Thyroid gland (tissue), 4 donors: ENCODE data around the gene KRAS. TPM values are rescaled to one million over a fixed set of nuclear protein-coding genes. Genes with fewer than 3 reads are reported as not detected.

Experiments used
- DNase-seq, 2 donors: peaks; one replicate each; pipeline ENCODE4 v3.0.0-alpha.2; 2019
- H3K27ac ChIP-seq, 3 donors: fragments of 200-600 bp; sonication (generic); 1 replicate in 2 of 3; 2 replicates in 1 of 3; pipeline ENCODE4 v1.5.1; 2016 to 2019; ENCODE audit warnings: mild to moderate bottlenecking in 1 of 3, moderate library complexity in 1 of 3
- H3K27me3 ChIP-seq: fragments of 200-600 bp; sonication (generic); one replicate; pipeline ENCODE4 v1.5.1; 2019
- H3K36me3 ChIP-seq, 2 donors: fragments of 200-600 bp; sonication (generic); one replicate each; pipeline ENCODE4 v1.5.1; 2016 to 2019
- H3K4me1 ChIP-seq, 2 donors: fragments of 200-600 bp; sonication (generic); one replicate each; pipeline ENCODE4 v1.5.1; 2017 to 2019
- H3K4me3 ChIP-seq, 3 donors: fragments of 200-600 bp; sonication (generic); replicated peaks in 1 of 3; 1 replicate in 2 of 3; 2 replicates in 1 of 3; pipeline ENCODE4 v1.5.1; 2016; ENCODE audit warnings: mild to moderate bottlenecking in 1 of 3
- H3K9me3 ChIP-seq: fragments of 200-600 bp; sonication (generic); one replicate; pipeline ENCODE4 v1.5.1; 2017
- POLR2A ChIP-seq, 2 donors: fragments of 450-650 bp; IDR thresholded peaks; one replicate each; pipeline ENCODE4 v1.6.1; 2017; ENCODE audit warnings: antibody characterized with exemption in 2 of 2, mild to moderate bottlenecking in 2 of 2, moderate library complexity in 1 of 2
- WGBS, 2 donors: methylation state at CpG; one replicate each; pipeline ENCODE4 v1.1.5; 2017; 5-methylcytosine and 5-hydroxymethylcytosine counted together
- intact Hi-C: fragments of 100-400 bp; cut with DNase I; formaldehyde crosslinking; loops from one replicate; pipeline ENCODE4 v1.15.1; 2023
- total RNA-seq, 4 donors: library from RNA; depleted of rRNA; stranded (reverse); fragments of >200 nt; gene quantifications; one replicate each; pipeline ENCODE4 v1.2.3, GENCODE V29; 2016
- TF ChIP-seq, protein P1 (sequence below), 6 experiments: fragments of 200-600 bp in 3 of 6; fragments of 450-650 bp in 3 of 6; sonication (generic) in 3 of 6; IDR thresholded peaks; one replicate each; pipeline ENCODE4 v1.5.1; 2016 to 2019; ENCODE audit warnings: antibody characterized with exemption in 6 of 6, mild to moderate bottlenecking in 2 of 6, inconsistent platforms in 1 of 6, moderate library complexity in 1 of 6

The KRAS gene
- total RNA-seq, 4 donors from 2014 or later = 17.3 to 25.7 (median 22.3) TPM

- H3K27ac ChIP-seq = no peak overlapping the region
- WGBS, 2 donors = 95 to 97% methylated on average over 1 of the region's 1 CpG
- H3K9me3 ChIP-seq = no peaks in the 10 kb centered on the region
- no peak overlapping the region for H3K4me3 ChIP-seq
- TF ChIP-seq, protein P1, sequence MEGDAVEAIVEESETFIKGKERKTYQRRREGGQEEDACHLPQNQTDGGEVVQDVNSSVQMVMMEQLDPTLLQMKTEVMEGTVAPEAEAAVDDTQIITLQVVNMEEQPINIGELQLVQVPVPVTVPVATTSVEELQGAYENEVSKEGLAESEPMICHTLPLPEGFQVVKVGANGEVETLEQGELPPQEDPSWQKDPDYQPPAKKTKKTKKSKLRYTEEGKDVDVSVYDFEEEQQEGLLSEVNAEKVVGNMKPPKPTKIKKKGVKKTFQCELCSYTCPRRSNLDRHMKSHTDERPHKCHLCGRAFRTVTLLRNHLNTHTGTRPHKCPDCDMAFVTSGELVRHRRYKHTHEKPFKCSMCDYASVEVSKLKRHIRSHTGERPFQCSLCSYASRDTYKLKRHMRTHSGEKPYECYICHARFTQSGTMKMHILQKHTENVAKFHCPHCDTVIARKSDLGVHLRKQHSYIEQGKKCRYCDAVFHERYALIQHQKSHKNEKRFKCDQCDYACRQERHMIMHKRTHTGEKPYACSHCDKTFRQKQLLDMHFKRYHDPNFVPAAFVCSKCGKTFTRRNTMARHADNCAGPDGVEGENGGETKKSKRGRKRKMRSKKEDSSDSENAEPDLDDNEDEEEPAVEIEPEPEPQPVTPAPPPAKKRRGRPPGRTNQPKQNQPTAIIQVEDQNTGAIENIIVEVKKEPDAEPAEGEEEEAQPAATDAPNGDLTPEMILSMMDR (IDR thresholded peaks at IDR 0.05) = no peak
- no peak for TF ChIP-seq POLR2A (IDR thresholded peaks at IDR 0.05)
- DNase-seq = no peak
- intact Hi-C loops = no loop called here
- H3K4me1 ChIP-seq = peaks cover 0 to 7% of the 10 kb centered on the region in 2 donors
- H3K36me3 ChIP-seq = no peaks in the 10 kb centered on the region
- H3K27me3 ChIP-seq = no peaks in the 10 kb centered on the region
Measured at GRCh38 chr12:25200703-25201102, 50.0 kb downstream of the KRAS start.

- H3K27ac ChIP-seq = no peak overlapping the region
- no peaks in the 10 kb centered on the region for H3K9me3 ChIP-seq
- DNase-seq = no peak
- WGBS, 2 donors = 84 to 85% methylated on average over 2 of the region's 2 CpGs
- no peak overlapping the region for H3K4me3 ChIP-seq
- intact Hi-C loops = no loop called here
- H3K36me3 ChIP-seq = no peaks in the 10 kb centered on the region
- peaks cover 6 to 7% of the 10 kb centered on the region in 2 donors for H3K4me1 ChIP-seq
- TF ChIP-seq, protein P1 (IDR thresholded peaks at IDR 0.05) = no peak
- TF ChIP-seq POLR2A (IDR thresholded peaks at IDR 0.05) = no peak
- H3K27me3 ChIP-seq = no peaks in the 10 kb centered on the region
Measured at GRCh38 chr12:25197608-25198007, 53.1 kb downstream of the KRAS start.

GRCh38 chr12:25195056-25195971 lies 55.4 kb downstream of the KRAS start, which contains the start of the genes DNAI7 and ETFRF1:
Gene DNAI7 (minus strand): TSS chr12:25195160. CDS start chr12:25195078, 82 bp downstream.
Gene ETFRF1 (plus strand): TSS chr12:25195237. CDS start chr12:25203957, 8,720 bp downstream.
- H3K9me3 ChIP-seq = no peaks in the 10 kb centered on the region
- DNase-seq = peak; percentile 100
- peak within 1 kb of the TSS in 2 of 3 donors; percentile 49 to 64 for H3K4me3 ChIP-seq
- TF ChIP-seq, protein P1 (IDR thresholded peaks at IDR 0.05) = peak in 2 of 6 experiments; percentile 17 to 35
- peak in 1 of 2 donors; percentile 94 for TF ChIP-seq POLR2A (IDR thresholded peaks at IDR 0.05)
- 1% methylated on average over 32 to 36 of the region's 54 CpGs for WGBS, 2 donors
- H3K27ac ChIP-seq = peak within 1 kb of the TSS; percentile 73 to 93 (median 88)
- H3K27me3 ChIP-seq = no peaks in the 10 kb centered on the region
- H3K4me1 ChIP-seq = peaks cover 6 to 7% of the 10 kb centered on the region in 2 donors
- no peaks in the 10 kb centered on the region for H3K36me3 ChIP-seq
- intact Hi-C loops = no loop called here

GRCh38 chr12:25194722-25195055 lies 56.0 kb downstream of the KRAS start:
- no peaks in the 10 kb centered on the region for H3K9me3 ChIP-seq
- H3K4me1 ChIP-seq = peaks cover 6 to 7% of the 10 kb centered on the region in 2 donors
- H3K4me3 ChIP-seq = peak overlapping the region in 2 of 3 donors; percentile 49 to 64
- peak overlapping the region; percentile 4 to 93 (median 88) for H3K27ac ChIP-seq
- no peaks in the 10 kb centered on the region for H3K36me3 ChIP-seq
- TF ChIP-seq POLR2A (IDR thresholded peaks at IDR 0.05) = no peak
- TF ChIP-seq, protein P1 (IDR thresholded peaks at IDR 0.05) = no peak
- 3 to 7% methylated on average over 11 of the region's 11 CpGs for WGBS, 2 donors
- intact Hi-C loops = no loop called here
- no peaks in the 10 kb centered on the region for H3K27me3 ChIP-seq
- DNase-seq = no peak

- no peak for TF ChIP-seq POLR2A (IDR thresholded peaks at IDR 0.05)
- TF ChIP-seq, protein P1 (IDR thresholded peaks at IDR 0.05) = no peak
- no peak for DNase-seq
- intact Hi-C loops = no loop called here
- Histone ChIP-seq H3K4me3 (peak overlapping the region in 2 of 3 donors; percentile 49 to 64), H3K9me3 (no peaks in the 10 kb centered on the region), H3K27me3 (no peaks in the 10 kb centered on the region), H3K36me3 (no peaks in the 10 kb centered on the region), H3K27ac (peak overlapping the region in 2 of 3 donors; percentile 4 to 93), H3K4me1 (peaks cover 6 to 7% of the 10 kb centered on the region in 2 donors)
- WGBS, 2 donors = 21 to 27% methylated on average over 1 of the region's 1 CpG
Measured at GRCh38 chr12:25194214-25194613, 56.5 kb downstream of the KRAS start.
